Measurements from ENCODE around the gene KLHDC10. TPM values are rescaled to one million over a fixed set of nuclear protein-coding genes. Genes with fewer than 3 reads are reported as not detected.
A peak's percentile ranks its signal among the peaks of the same experiment; 100 is the strongest.
"Not testable (repeated sequence)": the region's sequence is repeated elsewhere in the genome, so short reads cannot be mapped to it uniquely, and the experiment has no call there.

Gene KLHDC10
- total RNA-seq, 1 donor from 2014 or later, result 16.8 TPM

DNA sequence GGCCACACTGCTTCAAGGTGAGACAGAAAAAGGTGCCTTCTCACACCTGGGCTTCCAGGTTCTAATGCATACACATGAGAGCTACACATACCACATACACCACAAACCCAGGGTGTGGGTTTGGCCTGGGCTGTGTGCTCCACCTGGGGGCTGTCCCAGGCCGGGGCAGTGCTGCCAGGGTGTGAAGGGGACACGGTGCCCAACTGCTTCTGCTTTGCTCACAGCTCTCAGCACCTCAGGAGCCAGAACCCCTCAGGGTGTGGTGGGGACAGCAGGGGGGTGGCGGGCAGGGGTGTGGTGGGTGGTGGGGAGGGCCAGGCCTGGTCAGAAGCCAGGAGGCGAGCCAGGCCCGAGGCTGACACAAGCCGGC, 83.8 kb downstream of the KLHDC10 start:
- Mint-ChIP-seq H3K27me3 (peaks cover 10% of the 10 kb centered on the region), H3K9me3 (no peaks in the 10 kb centered on the region), H3K4me3 (no peak overlapping the region), H3K36me3 (ENCODE audit: low read depth) (peaks cover 9% of the 10 kb centered on the region), H3K4me1 (no peaks in the 10 kb centered on the region), H3K27ac (no peak overlapping the region)
- intact Hi-C loops (cut with micrococcal nuclease), result no loop called here
- DNase-seq, result no peak

DNA sequence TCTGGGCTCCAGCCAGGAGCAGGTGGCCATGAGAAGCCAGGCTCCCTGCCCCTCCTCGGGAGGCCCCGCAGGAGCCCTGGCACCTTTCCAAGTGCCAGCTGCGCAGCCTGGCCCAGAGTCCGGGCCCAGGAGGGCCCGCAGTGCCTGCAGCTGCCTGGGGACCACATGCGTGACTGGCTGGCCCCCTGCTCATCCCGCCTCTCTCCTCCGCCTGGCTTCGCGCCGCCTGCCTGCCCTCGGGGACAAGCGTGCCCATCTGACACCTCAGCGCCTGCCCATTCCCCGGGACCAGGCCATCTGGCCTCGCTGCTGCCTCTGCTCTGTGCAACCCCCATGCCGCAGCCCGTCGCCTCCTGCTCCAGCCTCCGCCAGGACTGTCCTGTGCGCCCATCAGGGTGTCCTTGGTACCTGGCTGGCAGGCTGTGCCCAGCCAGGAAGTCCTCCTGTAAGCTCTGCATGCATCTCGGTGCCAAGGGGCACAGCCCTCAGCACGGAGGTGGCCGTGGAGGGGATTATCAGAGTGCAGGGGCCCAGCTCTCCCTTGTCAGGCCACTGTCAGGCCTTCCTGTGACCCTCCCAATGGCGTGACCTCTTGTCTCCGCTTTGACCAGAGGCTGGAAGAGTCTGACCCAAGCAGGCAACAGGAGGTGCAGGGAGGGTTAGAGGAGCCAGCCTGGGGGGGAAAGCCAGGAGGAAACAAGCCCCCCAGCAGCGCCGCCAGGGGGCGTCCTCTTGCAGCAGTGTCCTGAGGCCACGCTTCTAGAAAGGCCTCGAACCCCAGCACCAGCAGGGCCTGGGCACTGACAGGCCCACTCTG, 84.4 kb downstream of the KLHDC10 start:
- Mint-ChIP-seq H3K36me3 (ENCODE audit: low read depth) (peaks cover 14% of the 10 kb centered on the region), H3K27me3 (peaks cover 6% of the 10 kb centered on the region), H3K27ac (no peak overlapping the region), H3K9me3 (no peaks in the 10 kb centered on the region), H3K4me1 (no peaks in the 10 kb centered on the region), H3K4me3 (no peak overlapping the region)
- intact Hi-C loops (cut with micrococcal nuclease), result no loop called here
- DNase-seq, result no peak

DNA sequence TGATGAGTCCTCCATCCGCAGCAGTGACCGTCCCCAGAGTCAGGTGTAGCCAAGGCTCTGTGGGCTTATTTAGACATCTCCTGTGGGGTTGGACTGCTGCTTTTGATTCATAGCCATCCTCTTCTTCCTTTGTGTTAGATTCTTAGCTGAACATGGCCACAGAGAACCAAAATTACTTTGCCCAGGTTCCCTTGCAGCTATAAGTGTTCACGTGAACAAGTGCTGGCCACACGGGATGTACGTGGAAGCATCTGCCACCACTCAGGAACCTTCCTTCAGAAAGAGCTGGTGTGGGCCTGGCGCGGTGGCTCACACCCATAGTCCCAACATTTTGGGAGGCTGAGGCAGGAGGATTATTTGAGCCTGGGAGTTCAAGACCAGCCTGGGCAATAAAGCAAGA, 85.8 kb downstream of the KLHDC10 start:
- intact Hi-C loops (cut with micrococcal nuclease), result no loop called here
- Mint-ChIP-seq H3K27me3 (peaks cover 1% of the 10 kb centered on the region), H3K9me3 (no peaks in the 10 kb centered on the region), H3K27ac (no peak overlapping the region), H3K4me3 (no peak overlapping the region), H3K4me1 (no peaks in the 10 kb centered on the region), H3K36me3 (ENCODE audit: low read depth) (peaks cover 27% of the 10 kb centered on the region)
- DNase-seq, result no peak

DNA sequence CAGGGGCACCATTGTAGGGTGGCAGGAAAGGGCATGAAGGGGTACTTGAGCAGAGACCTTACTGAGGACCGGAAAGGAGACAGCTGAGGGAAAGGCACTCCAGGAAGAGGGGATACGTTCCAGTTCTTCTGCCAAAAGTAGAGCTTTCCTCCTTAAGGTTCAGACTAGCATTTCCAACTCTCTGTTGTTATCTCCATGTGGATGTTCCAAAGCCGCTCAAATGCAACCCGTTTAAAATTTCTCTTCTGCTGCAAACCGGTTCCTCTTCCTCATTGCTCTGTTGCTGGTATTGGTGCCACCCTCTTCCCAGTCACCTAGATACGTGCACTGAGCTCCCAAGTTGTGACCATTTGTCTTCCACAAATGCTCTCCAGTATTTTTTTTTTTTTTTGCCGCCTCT, 87.4 kb downstream of the KLHDC10 start:
- no peaks in the 10 kb centered on the region for H3K9me3 Mint-ChIP-seq
- peak; percentile 41 for DNase-seq

DNA sequence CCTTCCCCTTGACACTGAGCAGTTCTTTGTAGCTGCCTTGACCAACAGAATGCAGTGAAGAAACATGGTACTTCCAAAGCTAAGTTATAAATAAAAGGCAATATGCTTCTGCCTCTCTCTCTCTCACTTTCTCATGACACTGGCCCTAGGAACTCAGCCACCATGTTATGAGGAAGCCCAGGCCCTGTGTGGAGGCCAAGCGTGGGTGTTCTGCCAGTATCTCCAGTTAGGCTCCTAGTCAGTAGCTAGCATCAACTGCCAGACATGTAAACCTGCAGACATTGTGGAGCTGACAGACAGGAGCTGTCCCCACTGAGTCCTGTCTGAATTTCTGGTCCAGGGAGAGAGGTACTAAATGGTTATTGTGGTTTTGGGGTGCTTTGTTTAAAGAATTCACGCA, 89.7 kb downstream of the KLHDC10 start:
- H3K4me1 Mint-ChIP-seq, result no peaks in the 10 kb centered on the region

More for the DNA sequence above, 87.4 kb downstream of the KLHDC10 start:
- no peaks in the 10 kb centered on the region for H3K4me1 Mint-ChIP-seq
- no peak overlapping the region for H3K4me3 Mint-ChIP-seq
- H3K27ac Mint-ChIP-seq, result no peak overlapping the region
- peaks cover 34% of the 10 kb centered on the region for H3K36me3 Mint-ChIP-seq (ENCODE audit: low read depth)
- H3K27me3 Mint-ChIP-seq, result peaks cover 1% of the 10 kb centered on the region
- intact Hi-C loops (cut with micrococcal nuclease), result no loop called here

GRCh38 chr7:130160455-130160854, 90.1 kb downstream of the KLHDC10 start:
- peak; percentile 45 for DNase-seq
- H3K36me3 Mint-ChIP-seq (ENCODE audit: low read depth), result peaks cover 46% of the 10 kb centered on the region
- H3K4me3 Mint-ChIP-seq, result no peak overlapping the region
- H3K27ac Mint-ChIP-seq, result no peak overlapping the region
- no peaks in the 10 kb centered on the region for H3K4me1 Mint-ChIP-seq
- peaks cover 1% of the 10 kb centered on the region for H3K27me3 Mint-ChIP-seq
- intact Hi-C loops (cut with micrococcal nuclease), result no loop called here
- H3K9me3 Mint-ChIP-seq, result no peaks in the 10 kb centered on the region

More for the DNA sequence above, 89.7 kb downstream of the KLHDC10 start:
- no peak overlapping the region for H3K27ac Mint-ChIP-seq
- peaks cover 1% of the 10 kb centered on the region for H3K27me3 Mint-ChIP-seq
- H3K36me3 Mint-ChIP-seq (ENCODE audit: low read depth), result peaks cover 46% of the 10 kb centered on the region
- H3K4me3 Mint-ChIP-seq, result no peak overlapping the region
- DNase-seq, result peak; percentile 31
- H3K9me3 Mint-ChIP-seq, result no peaks in the 10 kb centered on the region
- intact Hi-C loops (cut with micrococcal nuclease), result no loop called here

DNA sequence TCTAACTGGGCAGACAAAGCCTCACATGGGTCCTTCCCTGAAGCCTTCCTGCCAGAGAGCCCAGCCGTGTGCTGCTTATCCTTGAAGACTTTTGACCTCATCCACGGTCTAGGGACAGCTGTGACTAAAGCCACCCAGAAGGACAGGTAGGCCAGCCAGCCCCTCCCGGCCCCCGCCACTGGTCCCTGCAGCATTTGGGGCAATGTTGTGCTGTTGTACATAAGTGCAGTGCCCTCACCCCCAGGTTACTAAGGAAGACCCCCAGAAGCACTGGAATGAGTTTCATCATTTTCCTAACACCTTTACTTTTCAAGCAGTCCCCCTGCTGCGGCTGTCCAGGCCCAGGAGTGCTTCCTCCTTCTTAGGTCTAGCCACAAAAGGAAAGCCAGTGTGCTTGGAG, 91.9 kb downstream of the KLHDC10 start:
- no peak overlapping the region for H3K4me3 Mint-ChIP-seq
- peaks cover 52% of the 10 kb centered on the region for H3K36me3 Mint-ChIP-seq (ENCODE audit: low read depth)
- no peaks in the 10 kb centered on the region for H3K9me3 Mint-ChIP-seq
- no peaks in the 10 kb centered on the region for H3K27me3 Mint-ChIP-seq
- H3K27ac Mint-ChIP-seq, result no peak overlapping the region
- no peaks in the 10 kb centered on the region for H3K4me1 Mint-ChIP-seq
- peak; percentile 43 for DNase-seq
- intact Hi-C loops (cut with micrococcal nuclease), result no loop called here

- Mint-ChIP-seq H3K4me1 (peaks cover 2% of the 10 kb centered on the region), H3K27ac (no peak overlapping the region), H3K27me3 (no peaks in the 10 kb centered on the region), H3K36me3 (ENCODE audit: low read depth) (peaks cover 51% of the 10 kb centered on the region), H3K9me3 (no peaks in the 10 kb centered on the region), H3K4me3 (no peak overlapping the region)
- intact Hi-C loops (cut with micrococcal nuclease), result no loop called here
- no peak for DNase-seq
Measured at GRCh38 chr7:130174237-130174959, 104.1 kb downstream of the KLHDC10 start.

GRCh38 chr7:130178251-130178650, 107.9 kb downstream of the KLHDC10 start:
- Mint-ChIP-seq H3K4me1 (peaks cover 18% of the 10 kb centered on the region), H3K9me3 (no peaks in the 10 kb centered on the region), H3K27me3 (no peaks in the 10 kb centered on the region), H3K36me3 (ENCODE audit: low read depth) (peaks cover 56% of the 10 kb centered on the region), H3K4me3 (no peak overlapping the region), H3K27ac (no peak overlapping the region)
- DNase-seq, result no peak
- intact Hi-C loops (cut with micrococcal nuclease), result no loop called here

DNA sequence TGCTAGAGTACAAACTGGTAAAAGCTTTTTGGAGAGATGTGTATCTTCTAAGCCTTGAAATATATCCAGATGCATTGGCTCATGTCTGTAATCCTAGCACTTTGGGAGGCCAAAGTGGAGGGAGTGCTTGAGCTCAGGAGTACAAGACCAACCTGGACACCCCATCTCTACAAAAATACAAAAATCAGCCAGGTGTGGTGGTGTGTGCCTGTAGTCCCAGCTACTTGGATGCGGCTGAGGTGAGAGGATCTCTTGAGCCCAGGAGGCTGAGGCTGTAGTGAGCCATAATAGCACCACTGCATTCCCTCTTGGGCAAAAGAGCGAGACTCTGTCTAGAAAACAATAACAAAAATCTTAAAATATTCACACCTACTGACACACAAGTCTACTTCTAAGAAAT, 109.3 kb downstream of the KLHDC10 start:
- Mint-ChIP-seq H3K27me3 (no peaks in the 10 kb centered on the region), H3K27ac (no peak overlapping the region), H3K4me3 (no peak overlapping the region), H3K9me3 (no peaks in the 10 kb centered on the region), H3K4me1 (peaks cover 22% of the 10 kb centered on the region), H3K36me3 (ENCODE audit: low read depth) (peaks cover 56% of the 10 kb centered on the region)
- DNase-seq, result no peak
- intact Hi-C loops (cut with micrococcal nuclease), result loop anchor here (1.0 to 10.0 kb wide), 7 partner anchors 94 to 928 kb away; partner anchors contain the start of gene KLHDC10

GRCh38 chr7:130180571-130181262, 110.4 kb downstream of the KLHDC10 start:
- Mint-ChIP-seq H3K36me3 (ENCODE audit: low read depth) (peaks cover 54% of the 10 kb centered on the region), H3K9me3 (no peaks in the 10 kb centered on the region), H3K27me3 (no peaks in the 10 kb centered on the region), H3K4me1 (peaks cover 22% of the 10 kb centered on the region), H3K27ac (peak overlapping the region; percentile 91), H3K4me3 (peak overlapping the region; percentile 54)
- intact Hi-C loops (cut with micrococcal nuclease), result loop anchor here (1.0 to 10.0 kb wide), 7 partner anchors 93 to 927 kb away; partner anchors contain the start of gene KLHDC10
- DNase-seq, result peak; percentile 64

DNA sequence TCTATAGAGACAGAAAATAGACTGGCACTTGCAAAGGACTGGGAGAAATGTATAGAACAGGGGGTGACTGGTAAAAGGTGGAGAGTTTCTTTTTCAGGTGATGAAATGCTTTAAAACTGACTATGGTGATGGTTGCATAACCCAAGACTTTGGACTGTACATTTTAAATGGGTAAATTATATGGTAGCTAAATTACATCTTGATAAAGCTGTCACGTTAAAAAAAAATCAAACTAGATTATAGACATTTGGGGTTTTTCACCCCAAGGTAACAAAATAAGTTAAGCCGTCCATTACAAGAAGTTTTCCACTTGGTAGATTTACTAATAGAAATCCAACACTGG, 110.9 kb downstream of the KLHDC10 start:
- Mint-ChIP-seq H3K9me3 (no peaks in the 10 kb centered on the region), H3K4me3 (peak overlapping the region; percentile 4), H3K4me1 (peaks cover 22% of the 10 kb centered on the region), H3K27ac (peak overlapping the region; percentile 91), H3K27me3 (no peaks in the 10 kb centered on the region), H3K36me3 (ENCODE audit: low read depth) (peaks cover 54% of the 10 kb centered on the region)
- intact Hi-C loops (cut with micrococcal nuclease), result loop anchor here (2.0 to 10.0 kb wide), 4 partner anchors 110 to 926 kb away; partner anchors contain the start of gene KLHDC10
- no peak for DNase-seq

DNA sequence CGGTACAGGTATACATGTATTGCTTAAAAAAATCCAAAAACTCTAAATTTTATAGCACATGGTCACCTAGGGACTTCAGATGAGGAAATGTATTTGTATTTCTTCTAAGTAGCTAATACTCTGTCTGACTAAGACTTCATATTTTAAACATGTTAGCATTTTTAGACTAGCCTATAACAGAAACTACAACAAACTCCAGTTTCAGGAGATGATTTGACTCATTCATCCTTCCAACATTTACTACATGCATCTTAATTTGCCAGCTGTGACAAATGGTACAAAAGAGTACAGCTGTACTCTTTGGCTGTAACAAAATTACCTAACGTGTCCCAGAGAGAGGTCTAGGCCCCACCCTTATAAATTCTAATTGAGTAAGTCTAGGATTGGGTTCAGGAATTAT, 112.7 kb downstream of the KLHDC10 start:
- peaks cover 20% of the 10 kb centered on the region for H3K4me1 Mint-ChIP-seq
- no peak for DNase-seq
- H3K27ac Mint-ChIP-seq, result peak overlapping the region; percentile 78
- no peaks in the 10 kb centered on the region for H3K27me3 Mint-ChIP-seq
- no peak overlapping the region for H3K4me3 Mint-ChIP-seq
- intact Hi-C loops (cut with micrococcal nuclease), result loop anchor here (1.0 to 10.0 kb wide), 5 partner anchors 22 to 924 kb away; partner anchors contain the start of gene TMEM209
- peaks cover 55% of the 10 kb centered on the region for H3K36me3 Mint-ChIP-seq (ENCODE audit: low read depth)
- H3K9me3 Mint-ChIP-seq, result no peaks in the 10 kb centered on the region

DNA sequence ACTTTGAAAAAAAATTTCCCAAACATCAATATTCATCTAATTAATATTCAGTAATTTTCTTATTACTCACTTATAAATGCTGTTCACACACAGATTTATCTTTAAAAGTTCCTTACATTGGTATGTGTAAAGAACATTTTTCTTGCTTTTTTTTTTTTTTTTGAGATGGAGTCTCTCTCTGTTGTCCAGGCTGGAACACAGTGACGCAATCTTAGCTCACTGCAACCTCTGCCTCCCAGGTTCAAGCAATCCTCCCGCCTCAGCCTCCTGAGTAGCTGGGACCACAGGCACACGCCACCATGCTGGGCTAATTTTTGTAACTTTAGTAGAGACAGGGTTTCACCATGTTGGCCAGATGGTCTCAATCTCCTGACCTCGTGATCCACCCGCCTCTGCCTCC, 114.0 kb downstream of the KLHDC10 start:
- not testable (repeated sequence) for H3K9me3 Mint-ChIP-seq, H3K4me3 Mint-ChIP-seq, H3K27ac Mint-ChIP-seq, H3K27me3 Mint-ChIP-seq, DNase-seq
- H3K4me1 Mint-ChIP-seq, result peaks cover 20% of the 10 kb centered on the region
- intact Hi-C loops (cut with micrococcal nuclease), result loop anchor here (5.0 to 10.0 kb wide), 3 partner anchors 240 to 923 kb away; no protein-coding TSS in a partner anchor
- H3K36me3 Mint-ChIP-seq (ENCODE audit: low read depth), result peaks cover 53% of the 10 kb centered on the region

Measured in activated CD4-positive, alpha-beta T cell treated with anti-CD3 and anti-CD28 coated beads, Interleukin-2, amount 10 ng/mL, durations not matched to agents 24 days and 14 days (primary cell).